HepG2 (cell line): Measurements from ENCODE around the gene DDI2. TPM values are rescaled to one million over a fixed set of nuclear protein-coding genes. Genes with fewer than 3 reads are reported as not detected.

Source experiments
- AHDC1 ChIP-seq: sonication (generic); formaldehyde crosslinking; IDR thresholded peaks from 2 replicates; pipeline ENCODE4 v1.5.1; 2020; ENCODE audit warnings: mild to moderate bottlenecking, missing genetic modification reagents, borderline replicate concordance
- EHMT2 ChIP-seq: fragments of 200-600 bp; sonication (generic); IDR thresholded peaks from 2 replicates; pipeline ENCODE4 v1.7.0; 2017; ENCODE audit warnings: antibody characterized with exemption, low read depth, low read length, borderline replicate concordance
- FOXA3 ChIP-seq: IDR thresholded peaks from 2 replicates; pipeline ENCODE4 v1.6.1; 2016; ENCODE audit warnings: missing genetic modification reagents, missing compliant biosample characterization
- HDAC2 ChIP-seq: sonication (generic); formaldehyde crosslinking; IDR thresholded peaks from 2 replicates; pipeline ENCODE4 v1.4.0; 2020; ENCODE audit warnings: missing genetic modification reagents
- MAFG ChIP-seq: sonication (generic); formaldehyde crosslinking; IDR thresholded peaks from 2 replicates; pipeline ENCODE4 v1.5.1; 2020; ENCODE audit warnings: mild to moderate bottlenecking, missing genetic modification reagents
- MBNL3 ChIP-seq: fragments of 250-450 bp; sonication (Bioruptor Pico); conservative IDR thresholded peaks from 2 replicates; pipeline ENCODE4 v1.8.0; 2022; ENCODE audit warnings: mild to moderate bottlenecking, inconsistent platforms
- PITX1 ChIP-seq: sonication (generic); formaldehyde crosslinking; IDR thresholded peaks from 2 replicates; pipeline ENCODE4 v1.5.1; 2020; ENCODE audit warnings: mild to moderate bottlenecking, missing genetic modification reagents
- POLR2AphosphoS2 ChIP-seq: IDR thresholded peaks from 2 replicates; pipeline ENCODE4 v1.6.1; 2011; ENCODE audit warnings: low read depth, low read length, improper control_type of control experiment
- SAP130 ChIP-seq: IDR thresholded peaks from 2 replicates; pipeline ENCODE4 v1.6.1; 2016; ENCODE audit warnings: low read depth
- SP4 ChIP-seq: sonication (generic); formaldehyde crosslinking; IDR thresholded peaks from 2 replicates; pipeline ENCODE4 v1.8.1; 2023; ENCODE audit warnings: mild to moderate bottlenecking, missing genetic modification reagents
- SRF ChIP-seq: IDR thresholded peaks from 2 replicates; pipeline ENCODE4 v1.6.1; 2011; ENCODE audit warnings: mild to moderate bottlenecking, low read depth, low read length, moderate library complexity
- TGIF2 ChIP-seq: IDR thresholded peaks from 2 replicates; pipeline ENCODE4 v1.6.1; 2016; ENCODE audit warnings: control low read depth, missing compliant biosample characterization
- ZBTB10 ChIP-seq: sonication (generic); formaldehyde crosslinking; IDR thresholded peaks from 2 replicates; pipeline ENCODE4 v1.4.0; 2020; ENCODE audit warnings: missing genetic modification reagents, borderline replicate concordance
- ZNF329 ChIP-seq: sonication (generic); formaldehyde crosslinking; IDR thresholded peaks from 2 replicates; pipeline ENCODE4 v1.9.0; 2021; ENCODE audit warnings: low read depth, mild to moderate bottlenecking, missing genetic modification reagents
- ZNF382 ChIP-seq: sonication (generic); formaldehyde crosslinking; IDR thresholded peaks from 2 replicates; pipeline ENCODE4 v1.5.0; 2020; ENCODE audit warnings: missing genetic modification reagents, mild to moderate bottlenecking, borderline replicate concordance
- ZNF44 ChIP-seq: sonication (generic); formaldehyde crosslinking; IDR thresholded peaks from 2 replicates; pipeline ENCODE4 v1.5.1; 2020; ENCODE audit warnings: mild to moderate bottlenecking, missing genetic modification reagents
- ZNF598 ChIP-seq: sonication (generic); formaldehyde crosslinking; IDR thresholded peaks from 2 replicates; pipeline ENCODE4 v1.5.1; 2020; ENCODE audit warnings: mild to moderate bottlenecking, missing genetic modification reagents, borderline replicate concordance
- ZNF709 ChIP-seq: sonication (generic); formaldehyde crosslinking; IDR thresholded peaks from 2 replicates; pipeline ENCODE4 v1.5.0; 2020; ENCODE audit warnings: mild to moderate bottlenecking, missing genetic modification reagents
- ZNF816 ChIP-seq: sonication (generic); formaldehyde crosslinking; IDR thresholded peaks from 2 replicates; pipeline ENCODE4 v1.8.0; 2022; ENCODE audit warnings: missing genetic modification reagents, mild to moderate bottlenecking, borderline replicate concordance
- polyA plus RNA-seq, 8 experiments: library from polyadenylated mRNA; depleted of rRNA in 3 of 8; stranded (reverse) in 7 of 8; unstranded in 1 of 8; fragments of >200 nt; fragmentation: Illumina TruSeq in 4 of 8; extraction: Trizol in 4 of 8; gene quantifications; 2 replicates each; pipeline versions ENCODE4 v1.2.1 to v1.2.3, GENCODE V29; 2011 to 2016; ENCODE audit warnings: low read depth in 4 of 8, missing spikeins in 1 of 8, mixed read lengths in 1 of 8; ENCODE audit not compliant: insufficient read depth in 1 of 8
- total RNA-seq, 5 experiments: library from RNA; depleted of rRNA; stranded (reverse); fragments of >200 nt; fragmentation: Illumina TruSeq; extraction: Trizol; gene quantifications; 2 replicates each; pipeline ENCODE4 v1.2.3, GENCODE V29; 2016; ENCODE audit warnings: low read depth in 1 of 5
- TF ChIP-seq, protein P1 (sequence below): sonication (generic); formaldehyde crosslinking; IDR thresholded peaks from 2 replicates; pipeline ENCODE4 v1.5.0; 2020; ENCODE audit warnings: mild to moderate bottlenecking, missing genetic modification reagents, moderate library complexity

Gene DDI2
- total and polyA plus RNA-seq, 2 of the 13 experiments (the other 11 are each of a cell fraction or from before 2014, with no cell fraction given): 8.5 to 25.7 TPM

GRCh38 chr1:15618655-15619525 lies 1.6 kb downstream of the DDI2 start (continued):
- TF ChIP-seq PITX1: peak; percentile 84
- no peak for TF ChIP-seq ZNF329
- no peak; the same call in 1 of the 2 replicates for TF ChIP-seq ZNF816 (CRISPR knock-in tag)
- no peak for TF ChIP-seq ZNF598 (CRISPR knock-in tag)
- TF ChIP-seq ZNF44 (CRISPR knock-in tag): no peak
- no peak for TF ChIP-seq MBNL3
- TF ChIP-seq POLR2AphosphoS2: no peak
- peak; percentile 70; the same call in 1 of the 2 replicates for TF ChIP-seq AHDC1 (CRISPR knock-in tag)
- TF ChIP-seq SRF: no peak
- TF ChIP-seq TGIF2 (CRISPR knock-in tag): peak; percentile 96
- TF ChIP-seq MAFG (CRISPR knock-in tag): no peak
- peak; percentile 97 for TF ChIP-seq FOXA3 (CRISPR knock-in tag)
- peak; percentile 96 for TF ChIP-seq SAP130
- TF ChIP-seq SP4 (CRISPR knock-in tag): no peak
- TF ChIP-seq, protein P1, sequence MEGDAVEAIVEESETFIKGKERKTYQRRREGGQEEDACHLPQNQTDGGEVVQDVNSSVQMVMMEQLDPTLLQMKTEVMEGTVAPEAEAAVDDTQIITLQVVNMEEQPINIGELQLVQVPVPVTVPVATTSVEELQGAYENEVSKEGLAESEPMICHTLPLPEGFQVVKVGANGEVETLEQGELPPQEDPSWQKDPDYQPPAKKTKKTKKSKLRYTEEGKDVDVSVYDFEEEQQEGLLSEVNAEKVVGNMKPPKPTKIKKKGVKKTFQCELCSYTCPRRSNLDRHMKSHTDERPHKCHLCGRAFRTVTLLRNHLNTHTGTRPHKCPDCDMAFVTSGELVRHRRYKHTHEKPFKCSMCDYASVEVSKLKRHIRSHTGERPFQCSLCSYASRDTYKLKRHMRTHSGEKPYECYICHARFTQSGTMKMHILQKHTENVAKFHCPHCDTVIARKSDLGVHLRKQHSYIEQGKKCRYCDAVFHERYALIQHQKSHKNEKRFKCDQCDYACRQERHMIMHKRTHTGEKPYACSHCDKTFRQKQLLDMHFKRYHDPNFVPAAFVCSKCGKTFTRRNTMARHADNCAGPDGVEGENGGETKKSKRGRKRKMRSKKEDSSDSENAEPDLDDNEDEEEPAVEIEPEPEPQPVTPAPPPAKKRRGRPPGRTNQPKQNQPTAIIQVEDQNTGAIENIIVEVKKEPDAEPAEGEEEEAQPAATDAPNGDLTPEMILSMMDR (CRISPR knock-in tag): no peak
- no peak for TF ChIP-seq ZNF382 (CRISPR knock-in tag)
- no peak for TF ChIP-seq EHMT2
- TF ChIP-seq HDAC2 (CRISPR knock-in tag): peak; percentile 86
- no peak for TF ChIP-seq ZBTB10
- no peak for TF ChIP-seq ZNF709 (CRISPR knock-in tag)
